Measurements from ENCODE around the gene PLCH2.

DNA sequence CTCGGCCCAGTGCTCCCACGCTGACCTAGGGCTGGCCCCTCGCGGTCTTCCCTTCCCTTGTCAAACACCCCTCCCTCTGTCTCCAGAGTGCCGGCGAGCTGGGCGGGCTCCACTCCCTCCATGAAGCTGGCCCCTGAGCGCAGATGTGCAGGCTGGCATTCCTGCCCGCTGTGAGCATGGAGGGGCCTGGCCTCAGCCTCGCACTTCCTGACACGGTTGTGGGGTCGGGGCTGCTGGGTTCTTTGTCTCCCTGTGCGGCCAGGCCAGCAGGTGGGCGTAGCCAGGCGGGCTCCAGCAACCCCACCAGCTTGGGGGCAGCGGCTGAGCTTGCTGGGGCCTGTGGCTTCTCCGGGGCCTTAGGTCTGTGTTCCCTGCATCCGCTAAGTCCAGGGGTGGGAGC, 49.5 kb upstream of the PLCH2 start:
- TF ChIP-seq TAF1 (IDR thresholded peaks at IDR 0.05; ENCODE audit: borderline replicate concordance, low read depth, low read length) = no peak
- TF ChIP-seq, protein P1, sequence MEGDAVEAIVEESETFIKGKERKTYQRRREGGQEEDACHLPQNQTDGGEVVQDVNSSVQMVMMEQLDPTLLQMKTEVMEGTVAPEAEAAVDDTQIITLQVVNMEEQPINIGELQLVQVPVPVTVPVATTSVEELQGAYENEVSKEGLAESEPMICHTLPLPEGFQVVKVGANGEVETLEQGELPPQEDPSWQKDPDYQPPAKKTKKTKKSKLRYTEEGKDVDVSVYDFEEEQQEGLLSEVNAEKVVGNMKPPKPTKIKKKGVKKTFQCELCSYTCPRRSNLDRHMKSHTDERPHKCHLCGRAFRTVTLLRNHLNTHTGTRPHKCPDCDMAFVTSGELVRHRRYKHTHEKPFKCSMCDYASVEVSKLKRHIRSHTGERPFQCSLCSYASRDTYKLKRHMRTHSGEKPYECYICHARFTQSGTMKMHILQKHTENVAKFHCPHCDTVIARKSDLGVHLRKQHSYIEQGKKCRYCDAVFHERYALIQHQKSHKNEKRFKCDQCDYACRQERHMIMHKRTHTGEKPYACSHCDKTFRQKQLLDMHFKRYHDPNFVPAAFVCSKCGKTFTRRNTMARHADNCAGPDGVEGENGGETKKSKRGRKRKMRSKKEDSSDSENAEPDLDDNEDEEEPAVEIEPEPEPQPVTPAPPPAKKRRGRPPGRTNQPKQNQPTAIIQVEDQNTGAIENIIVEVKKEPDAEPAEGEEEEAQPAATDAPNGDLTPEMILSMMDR (IDR thresholded peaks at IDR 0.05) = no peak
- no peak for TF ChIP-seq FOSL2 (IDR thresholded peaks at IDR 0.05; ENCODE audit: borderline replicate concordance, low read depth)
- TF ChIP-seq TCF12 (IDR thresholded peaks at IDR 0.05) = no peak
- TF ChIP-seq GATA2 (CRISPR knock-in tag; IDR thresholded peaks at IDR 0.05) = no peak
- TF ChIP-seq ELF1 (IDR thresholded peaks at IDR 0.05) = no peak
